NCI-H82 treated with DMSO at 0.1 percent for 48 hours (cell line): ENCODE data around the gene RNF130.

Source experiments
- DNase-seq: peaks from one replicate; lab custom pipeline; 2025; ENCODE audit not compliant: unreplicated experiment; lab: John Stamatoyannopoulos, UW

The RNF130 gene

DNA sequence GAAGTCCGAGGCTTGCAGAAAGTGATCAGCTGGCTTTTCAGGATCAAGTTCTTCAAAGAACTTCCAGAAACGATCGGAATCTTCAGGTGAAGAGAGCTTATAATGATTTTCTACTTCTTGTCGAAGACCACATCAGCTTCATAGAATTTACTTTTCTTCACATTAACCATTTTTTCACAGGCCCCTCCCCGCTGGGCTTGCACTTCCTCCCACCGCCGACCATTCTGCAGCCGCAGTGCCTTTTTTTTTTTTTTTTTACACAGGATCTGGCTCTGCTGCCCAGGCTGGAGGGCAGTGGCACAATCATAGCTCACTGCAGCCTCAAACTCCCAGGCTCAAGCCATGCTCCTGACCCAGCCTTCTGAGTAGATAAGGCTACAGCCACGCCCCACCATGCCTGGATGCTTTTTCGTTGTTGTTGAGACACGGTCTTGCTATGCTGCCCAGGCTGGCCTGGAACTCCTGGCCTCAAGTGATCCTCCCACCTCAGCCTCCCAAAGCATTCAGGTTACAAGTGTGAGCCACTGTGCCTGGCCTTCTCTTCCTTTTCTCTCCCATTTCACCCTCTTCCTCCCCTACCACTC is 15.3 kb upstream of the RNF130 start:
- DNase-seq: no peak

- no peak for DNase-seq
These were observed 14.3 kb upstream of the RNF130 start for GRCh38 chr5:180085837-180086236.

DNA sequence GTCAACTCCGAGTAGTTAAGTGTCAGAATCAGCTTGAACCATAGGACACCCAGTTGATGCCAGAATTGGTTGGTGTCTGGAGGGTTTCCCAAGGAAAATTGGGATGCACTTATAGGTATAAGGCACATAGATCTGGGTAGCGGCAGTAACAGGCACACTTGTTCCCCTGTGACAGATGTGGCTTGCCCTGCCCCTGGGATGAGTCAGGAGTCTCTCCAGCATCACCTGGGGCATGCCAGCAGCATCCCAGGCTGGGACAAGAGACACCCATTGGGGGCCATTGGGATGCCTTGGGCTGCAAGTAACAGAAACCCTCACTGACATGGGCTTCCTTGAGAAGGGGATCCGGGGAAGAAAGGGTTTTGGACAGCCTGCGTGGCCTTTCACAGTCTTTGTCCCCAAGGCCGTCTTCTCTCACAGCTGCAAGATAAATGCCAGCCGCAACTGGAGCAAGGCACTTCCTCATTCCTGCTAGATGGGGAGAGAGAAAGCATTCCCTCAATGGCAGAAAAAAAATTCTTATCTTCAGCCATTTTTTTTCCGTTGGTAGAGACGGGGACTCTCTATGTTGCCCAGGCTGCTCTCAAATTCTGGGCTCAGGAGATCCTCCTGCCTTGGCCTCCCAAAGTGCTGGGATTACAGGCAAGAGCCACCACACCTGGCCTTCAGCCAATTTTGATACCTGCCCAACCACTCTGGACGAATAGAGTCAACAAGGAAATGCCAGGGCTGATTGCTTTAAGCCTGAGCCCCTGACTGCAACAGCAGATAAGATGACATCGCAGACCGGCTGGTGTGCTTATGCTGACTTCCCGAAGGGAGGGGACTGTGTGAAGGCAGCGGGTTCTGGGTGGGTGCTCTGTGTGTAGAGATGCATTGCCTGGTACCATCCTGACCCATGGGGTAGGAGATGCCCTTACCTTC is 13.3 kb upstream of the RNF130 start:
- DNase-seq: peak; percentile 23

GRCh38 chr5:180083529-180084060 is 12.0 kb upstream of the RNF130 start:
- no peak for DNase-seq

DNA sequence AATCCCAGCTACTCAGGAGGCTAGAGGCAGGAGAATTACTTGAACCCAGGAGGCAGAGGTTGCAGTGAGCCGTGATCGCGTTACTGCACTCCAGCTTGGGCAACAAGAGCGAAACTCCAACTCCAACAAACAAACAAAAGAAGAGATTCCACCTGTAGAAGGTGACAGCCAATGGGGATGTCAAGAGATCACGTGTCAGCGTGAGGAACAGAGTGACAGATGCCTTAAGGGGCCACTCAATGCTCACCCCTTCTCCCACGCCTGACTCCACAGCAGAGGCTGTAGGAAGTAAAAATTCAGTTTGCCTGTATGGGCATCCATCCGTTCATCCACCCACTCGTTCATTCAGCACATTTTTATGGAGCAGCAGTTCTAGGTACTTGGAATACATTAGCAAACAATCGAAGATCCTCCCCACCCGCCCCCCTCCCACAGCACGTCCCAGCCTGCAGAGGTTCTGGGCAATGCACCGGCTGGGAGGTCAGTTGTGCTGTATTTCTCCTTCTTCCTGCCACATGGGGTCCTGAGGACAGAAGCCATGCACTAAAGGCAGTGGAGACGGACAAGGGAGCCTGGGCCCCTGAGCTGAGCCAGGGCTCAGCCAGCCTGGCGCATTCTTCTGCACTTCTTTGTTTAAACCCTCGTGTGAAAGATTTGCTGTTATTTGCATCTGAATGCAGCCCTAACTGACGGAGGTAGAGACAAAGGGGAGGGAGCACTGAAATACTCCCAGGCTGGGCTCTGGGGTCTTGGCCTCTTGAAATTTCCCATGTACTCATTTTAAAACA is 11.3 kb upstream of the RNF130 start:
- DNase-seq: no peak

- DNase-seq: no peak
These were observed 9.9 kb upstream of the RNF130 start for GRCh38 chr5:180081481-180081880.

GRCh38 chr5:180080486-180081280 is 9.1 kb upstream of the RNF130 start:
- DNase-seq: no peak

- DNase-seq: no peak
These were observed 8.3 kb upstream of the RNF130 start for GRCh38 chr5:180079702-180080466.

DNA sequence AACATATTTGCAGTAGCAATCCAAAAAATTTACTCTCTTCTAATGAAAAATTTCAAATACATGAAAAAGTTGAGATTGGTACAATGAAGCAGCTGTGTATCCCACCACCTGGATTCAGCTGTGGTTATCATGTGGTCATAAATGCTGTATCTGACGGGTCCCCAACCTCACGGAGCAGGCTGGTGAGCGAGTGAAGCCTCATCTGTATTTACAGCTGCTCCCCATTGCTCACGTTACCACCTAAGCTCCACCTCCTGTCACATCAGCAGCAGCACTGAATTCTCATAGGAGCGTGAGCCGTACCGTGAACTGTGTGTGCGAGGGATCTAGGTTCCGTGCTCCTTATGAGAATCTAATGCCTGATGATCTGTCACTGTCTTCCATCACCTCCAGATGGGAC is 6.8 kb upstream of the RNF130 start:
- no peak for DNase-seq

GRCh38 chr5:180077594-180078284 is 6.2 kb upstream of the RNF130 start:
- DNase-seq: no peak

GRCh38 chr5:180075703-180076102 is 4.1 kb upstream of the RNF130 start:
- DNase-seq: no peak

GRCh38 chr5:180074462-180074861 is 2.9 kb upstream of the RNF130 start:
- DNase-seq: no peak

DNA sequence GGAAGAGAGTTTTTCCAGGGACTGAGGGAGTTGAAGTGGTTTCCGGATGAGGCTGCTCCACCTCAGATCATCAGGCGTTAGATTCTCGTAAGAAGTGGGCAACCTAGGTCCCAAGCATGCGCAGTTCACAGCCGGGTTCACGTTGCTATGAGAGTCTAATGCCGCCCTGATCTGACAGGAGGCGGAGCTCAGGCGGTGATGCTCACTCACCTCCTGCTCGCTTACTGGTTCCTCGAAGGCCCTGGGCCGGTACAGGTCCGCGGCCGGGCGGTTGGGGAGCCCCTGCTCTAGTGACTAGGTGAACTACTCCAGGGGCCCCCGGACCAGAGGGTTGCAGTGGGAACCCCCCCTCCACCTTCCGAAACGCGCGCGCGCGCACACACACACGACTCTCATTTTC is 997 bp upstream of the RNF130 start:
- no peak for DNase-seq

- DNase-seq: no peak
These were observed 643 bp upstream of the RNF130 start for GRCh38 chr5:180072256-180072548.

DNA sequence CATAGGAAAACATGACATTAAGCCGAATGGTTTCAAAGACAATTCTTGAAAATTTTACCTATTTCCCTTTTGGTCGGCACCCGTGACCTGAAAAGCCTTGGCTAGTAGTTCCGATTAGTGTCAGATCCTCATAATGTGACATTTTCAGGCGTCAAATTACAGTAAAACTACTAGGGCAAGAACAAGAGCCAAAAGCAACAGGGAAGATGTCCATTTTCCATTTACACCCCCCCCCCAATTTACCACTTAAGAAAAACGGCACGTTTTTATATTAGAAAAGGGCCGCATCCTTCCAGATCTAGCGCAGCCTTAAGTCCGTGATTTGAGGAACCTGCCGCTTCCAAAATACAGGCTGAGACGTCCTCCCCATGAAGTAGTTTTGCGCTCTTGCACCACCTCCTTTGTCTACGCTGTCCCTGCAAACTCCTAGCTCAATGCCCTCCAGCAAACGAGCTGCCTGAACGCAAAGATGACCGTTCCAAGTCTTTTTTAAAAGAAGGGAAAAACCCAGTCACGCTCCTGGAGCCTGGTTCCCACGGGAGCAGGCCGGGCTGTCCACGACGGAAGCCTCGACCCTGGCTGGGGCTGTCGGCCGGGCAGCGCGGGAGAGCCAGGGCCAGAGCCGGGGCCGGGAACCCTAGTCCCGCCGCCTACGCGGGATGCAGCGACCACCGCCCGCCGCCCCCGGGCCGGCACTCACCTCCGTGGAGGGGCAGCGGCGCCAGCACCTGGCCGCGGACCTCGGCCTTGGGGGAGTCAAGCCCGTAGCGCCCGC is 616 bp downstream of the RNF130 start:
- DNase-seq: no peak

DNA sequence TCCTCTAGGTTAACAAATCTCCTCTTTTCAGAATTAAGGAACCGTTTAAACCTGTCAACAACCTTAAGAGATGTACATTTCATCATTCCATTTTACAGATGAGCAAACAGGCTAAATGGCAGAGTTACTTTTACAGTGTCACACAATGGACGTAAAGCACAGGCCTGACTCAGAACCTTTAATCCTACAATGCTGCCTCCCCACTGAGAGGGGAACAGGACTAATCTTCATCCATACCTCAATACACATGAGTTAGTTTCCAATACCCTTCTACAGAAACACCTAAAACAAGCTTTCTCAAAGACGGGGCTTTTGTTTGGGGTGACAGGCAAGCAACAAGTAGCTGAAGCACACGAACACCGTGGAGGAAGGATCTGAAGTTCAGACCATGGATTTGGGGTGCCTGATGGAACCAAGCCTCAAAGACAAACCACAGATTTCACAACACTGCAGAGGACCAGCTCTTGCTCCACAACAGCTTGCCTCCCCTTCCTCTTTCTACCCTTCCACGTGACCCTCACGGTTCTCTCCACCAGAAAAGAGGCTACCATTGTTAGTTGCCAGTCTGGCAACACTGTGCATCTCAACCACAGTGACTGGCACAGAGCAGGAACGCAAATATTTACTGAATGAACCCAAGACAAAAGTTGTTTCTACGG is 1.8 kb downstream of the RNF130 start:
- no peak for DNase-seq

DNA sequence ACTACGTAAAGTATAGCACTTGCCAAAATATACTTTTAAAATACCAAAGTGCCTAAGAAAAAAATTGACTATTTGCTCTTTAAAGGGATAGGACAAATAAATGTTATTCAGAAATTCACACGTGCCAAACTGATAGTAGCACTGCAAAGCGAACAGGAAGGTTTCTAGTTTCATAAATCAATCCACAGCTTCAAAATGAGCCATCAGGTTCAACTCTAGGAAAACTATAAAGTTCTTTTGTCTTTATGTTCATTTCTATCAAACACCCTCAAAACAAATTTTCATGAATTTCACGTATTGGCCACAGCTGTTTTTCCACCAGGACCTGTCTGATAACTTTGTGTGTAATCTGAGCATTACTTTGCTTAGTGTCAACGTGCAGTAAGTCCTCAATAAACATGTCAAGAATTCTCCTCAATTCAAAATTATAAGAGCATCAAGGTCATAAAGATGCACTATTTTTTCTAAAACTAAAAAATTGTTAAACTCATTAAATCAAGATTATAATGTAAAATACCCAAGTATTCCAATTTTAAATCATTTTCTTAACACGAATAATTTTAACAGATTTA is 3.0 kb downstream of the RNF130 start:
- no peak for DNase-seq

GRCh38 chr5:180067986-180068385 is 3.6 kb downstream of the RNF130 start:
- DNase-seq: peak; percentile 20
